ENCODE measurements around the gene OPN5. TPM values are rescaled to one million over a fixed set of nuclear protein-coding genes. Genes with fewer than 3 reads are reported as not detected.

Gene OPN5
- total RNA-seq, 1 donor from 2014 or later: not detected

DNA sequence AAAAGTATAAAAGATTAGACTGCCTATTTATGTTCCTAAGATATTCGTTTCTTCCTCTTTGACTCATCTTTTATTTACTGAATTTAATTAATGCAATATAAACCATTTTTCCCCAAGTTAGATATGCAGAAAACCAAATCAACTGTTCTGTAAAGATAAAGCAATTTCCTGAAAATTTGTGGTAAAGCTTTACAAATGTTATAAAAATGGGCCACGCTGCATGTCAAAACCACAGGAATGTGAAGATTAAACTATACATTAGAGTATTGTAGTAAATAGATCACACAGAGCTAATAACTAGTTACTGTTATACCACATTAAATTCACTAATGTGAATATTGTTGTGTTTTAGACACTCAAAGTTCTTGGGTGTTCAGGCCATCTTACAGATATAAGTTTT lies 83.4 kb downstream of the OPN5 start:
- no peak for DNase-seq

DNA sequence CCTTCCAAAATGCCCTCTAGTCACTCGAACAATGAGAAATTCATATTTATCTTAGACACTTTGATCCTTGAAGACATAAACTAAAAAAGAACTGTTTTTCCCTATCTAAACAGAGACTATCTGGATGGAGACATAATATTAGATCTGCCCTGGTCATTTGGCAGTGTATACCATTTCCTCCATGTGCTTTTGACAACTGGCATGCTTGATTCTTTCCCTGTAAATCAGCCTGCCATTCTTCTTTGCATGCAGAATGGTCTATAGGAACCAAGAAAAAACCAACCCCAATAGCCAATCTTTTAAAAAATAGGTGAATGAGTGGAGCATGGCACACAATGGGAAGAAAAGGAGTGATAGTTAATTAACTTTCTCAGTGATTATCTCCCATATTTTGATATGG lies 93.8 kb downstream of the OPN5 start:
- DNase-seq: no peak

Other genes with a start within 250 kb of the OPN5 start
- under 0.01 TPM in 1 of 2 replicates, not detected in the other for gene ADGRF4, start 83.5 kb upstream of the OPN5 start, total RNA-seq

Data from dermis blood vessel endothelial cell (primary cell).